SK-N-SH (cell line): ENCODE measurements around the gene ITFG2. TPM values are rescaled to one million over a fixed set of nuclear protein-coding genes. Genes with fewer than 3 reads are reported as not detected.

Experiments
- CTCF ChIA-PET: fragments of 300-600, 350-600 bp; formaldehyde crosslinking; extraction: SDS; loops from one replicate; lab custom pipeline; 2021; lab: Yijun Ruan, JAX
- POLR2A ChIA-PET: fragments of 350-600 bp; sonication (Branson Sonifier 250); formaldehyde crosslinking; extraction: SDS; loops from one replicate; lab custom pipeline; 2020; ENCODE audit warnings: antibody characterized with exemption, inconsistent platforms; lab: Yijun Ruan, JAX
- DNase-seq: peaks from one replicate; pipeline ENCODE4 v3.0.0; 2012
- H2AFZ ChIP-seq: fragments of 200-600 bp; sonication (generic); 2 replicates; pipeline ENCODE4 v1.8.1; 2016; ENCODE audit warnings: antibody characterized with exemption, mild to moderate bottlenecking, low read depth
- H3F3A ChIP-seq: fragments of 200-600 bp; sonication (generic); replicated peaks from 2 replicates; pipeline ENCODE3; 2016; ENCODE audit warnings: antibody characterized with exemption, mild to moderate bottlenecking; ENCODE audit not compliant: insufficient read depth
- H3K27ac ChIP-seq, 2 experiments: fragments of 200-500 bp in 1 of 2; fragments of 200-600 bp in 1 of 2; sonication (Bioruptor generic) in 1 of 2; sonication (generic), shearing (Covaris generic) in 1 of 2; 2 replicates each; pipeline versions ENCODE4 v1.5.1 to v1.6.1; 2014 to 2016; ENCODE audit warnings: low read depth in 2 of 2, inconsistent platforms in 1 of 2, low read length in 1 of 2, mild to moderate bottlenecking in 1 of 2, mixed read lengths in 1 of 2
- H3K27me3 ChIP-seq: fragments of 200-600 bp; sonication (generic), shearing (Covaris generic); 2 replicates; pipeline ENCODE4 v1.6.1; 2016; ENCODE audit warnings: mixed run types; ENCODE audit not compliant: insufficient read depth
- H3K36me3 ChIP-seq, 2 experiments: fragments of 200-500 bp in 1 of 2; fragments of 200-600 bp in 1 of 2; sonication (Bioruptor generic) in 1 of 2; sonication (generic) in 1 of 2; replicated peaks in 1 of 2; 2 replicates each; pipeline versions ENCODE3 to v1.5.1; 2014 to 2016; ENCODE audit warnings: low read length in 1 of 2, mild to moderate bottlenecking in 1 of 2; ENCODE audit not compliant: insufficient read depth in 2 of 2, control insufficient read depth in 1 of 2
- H3K4me1 ChIP-seq, 2 experiments: fragments of 200-500 bp in 1 of 2; fragments of 200-600 bp in 1 of 2; sonication (Bioruptor generic) in 1 of 2; sonication (generic), shearing (Covaris generic) in 1 of 2; 2 replicates each; pipeline versions ENCODE4 v1.5.1 to v1.6.1; 2014 to 2016; ENCODE audit warnings: low read depth in 1 of 2, low read length in 1 of 2, mixed run types in 1 of 2; ENCODE audit not compliant: insufficient read depth in 2 of 2, control insufficient read depth in 1 of 2
- H3K4me2 ChIP-seq: fragments of 200-600 bp; sonication (generic), shearing (Covaris generic); 2 replicates; pipeline ENCODE4 v1.6.1; 2017; ENCODE audit warnings: mixed run types
- H3K4me3 ChIP-seq, 2 experiments: fragments of 200-500 bp in 1 of 2; fragments of 200-600 bp in 1 of 2; sonication (Bioruptor generic) in 1 of 2; sonication (generic), shearing (Covaris generic) in 1 of 2; 2 replicates each; pipeline versions ENCODE4 v1.5.1 to v1.8.1; 2014 to 2016; ENCODE audit warnings: low read depth in 2 of 2, inconsistent platforms in 1 of 2, low read length in 1 of 2, mild to moderate bottlenecking in 1 of 2, mixed read lengths in 1 of 2, moderate library complexity in 1 of 2
- H3K79me2 ChIP-seq: fragments of 200-600 bp; sonication (generic); 2 replicates; pipeline ENCODE4 v1.8.1; 2017; ENCODE audit warnings: mild to moderate bottlenecking; ENCODE audit not compliant: insufficient read depth
- H3K9ac ChIP-seq: fragments of 200-600 bp; sonication (generic); 2 replicates; pipeline ENCODE4 v1.6.1; 2017; ENCODE audit warnings: mixed run types
- H3K9me2 ChIP-seq: fragments of 200-600 bp; sonication (generic); 2 replicates; pipeline ENCODE4 v1.6.1; 2017; ENCODE audit warnings: mixed run types
- H3K9me3 ChIP-seq: fragments of 200-600 bp; sonication (generic); 2 replicates; pipeline ENCODE4 v1.6.1; 2017; ENCODE audit warnings: mixed run types, mild to moderate bottlenecking, moderate library complexity
- H4K20me1 ChIP-seq: fragments of 200-600 bp; sonication (generic); 2 replicates; pipeline ENCODE4 v1.6.1; 2017; ENCODE audit warnings: mild to moderate bottlenecking, mixed run types; ENCODE audit not compliant: insufficient read depth
- ELF1 ChIP-seq: IDR thresholded peaks from 2 replicates; pipeline ENCODE4 v1.4.0; 2012
- EP300 ChIP-seq, 2 experiments: IDR thresholded peaks; 2 replicates each; pipeline versions ENCODE4 v1.4.0 to v1.6.1; 2012; ENCODE audit warnings: borderline replicate concordance in 1 of 2, low read depth in 1 of 2, low read length in 1 of 2
- FOXJ3 ChIP-seq: sonication (generic); formaldehyde crosslinking; IDR thresholded peaks from 2 replicates; pipeline ENCODE4 v1.5.1; 2020; ENCODE audit warnings: mild to moderate bottlenecking, missing genetic modification reagents
- GABPA ChIP-seq: IDR thresholded peaks from 2 replicates; pipeline ENCODE4 v1.4.0; 2012; ENCODE audit warnings: low read depth, mild to moderate bottlenecking
- GATA2 ChIP-seq: sonication (generic); formaldehyde crosslinking; IDR thresholded peaks from 2 replicates; pipeline ENCODE4 v1.5.0; 2020; ENCODE audit warnings: mild to moderate bottlenecking, missing genetic modification reagents
- IRF3 ChIP-seq: fragments of 150-350 bp; IDR thresholded peaks from 2 replicates; pipeline ENCODE4 v1.6.1; 2016; ENCODE audit warnings: mild to moderate bottlenecking, low read depth, low read length
- JUND ChIP-seq: IDR thresholded peaks from 2 replicates; pipeline ENCODE4 v1.4.0; 2012
- MAX ChIP-seq: IDR thresholded peaks from 2 replicates; pipeline ENCODE4 v1.4.0; 2012; ENCODE audit warnings: low read depth
- MXI1 ChIP-seq: IDR thresholded peaks from 2 replicates; pipeline ENCODE4 v1.6.1; 2012; ENCODE audit warnings: mild to moderate bottlenecking, low read depth, low read length, improper control_type of control experiment
- NFIC ChIP-seq: IDR thresholded peaks from 2 replicates; pipeline ENCODE4 v1.4.0; 2012; ENCODE audit warnings: borderline replicate concordance
- NRF1 ChIP-seq: IDR thresholded peaks from 2 replicates; pipeline ENCODE4 v1.6.1; 2012; ENCODE audit warnings: low read depth, mild to moderate bottlenecking, low read length
- POLR2AphosphoS5 ChIP-seq: IDR thresholded peaks from 2 replicates; pipeline ENCODE4 v1.6.1; 2012; ENCODE audit warnings: low read depth, low read length
- RAD21 ChIP-seq: IDR thresholded peaks from 2 replicates; pipeline ENCODE4 v1.6.1; 2012; ENCODE audit warnings: mild to moderate bottlenecking, low read length
- RCOR1 ChIP-seq: fragments of 150-350 bp; IDR thresholded peaks from 2 replicates; pipeline ENCODE4 v1.6.1; 2017; ENCODE audit warnings: antibody characterized with exemption, low read length
- REST ChIP-seq: IDR thresholded peaks from 2 replicates; pipeline ENCODE4 v1.6.1; 2012; ENCODE audit warnings: mild to moderate bottlenecking, low read depth, low read length, moderate library complexity
- RFX5 ChIP-seq: IDR thresholded peaks from 2 replicates; pipeline ENCODE4 v1.6.1; 2012; ENCODE audit warnings: mild to moderate bottlenecking, improper control_type of control experiment, low read length
- TAF1 ChIP-seq: IDR thresholded peaks from 2 replicates; pipeline ENCODE4 v1.6.1; 2012; ENCODE audit warnings: low read depth, mild to moderate bottlenecking, low read length, moderate library complexity, borderline replicate concordance
- TCF12 ChIP-seq: IDR thresholded peaks from 2 replicates; pipeline ENCODE4 v1.4.0; 2012
- TEAD4 ChIP-seq: IDR thresholded peaks from 2 replicates; pipeline ENCODE4 v1.4.0; 2012; ENCODE audit warnings: mild to moderate bottlenecking, borderline replicate concordance; ENCODE audit not compliant: insufficient read depth
- WGBS: methylation state at CpG from one replicate; pipeline ENCODE4 v1.1.6; 2017; ENCODE audit warnings: low lambda C conversion rate; 5-methylcytosine and 5-hydroxymethylcytosine counted together
- polyA plus RNA-seq, 3 experiments: library from polyadenylated mRNA; depleted of rRNA; stranded (reverse); fragments of >200 nt; gene quantifications; 2 replicates each; pipeline ENCODE4 v1.2.3, GENCODE V29; 2012
- TF ChIP-seq, protein P1 (sequence below): IDR thresholded peaks from 2 replicates; pipeline ENCODE4 v1.4.0; 2012; ENCODE audit warnings: low read depth, borderline replicate concordance
- TF ChIP-seq, protein P2 (sequence below): IDR thresholded peaks from 2 replicates; pipeline ENCODE4 v1.4.0; 2012; ENCODE audit warnings: low read depth, borderline replicate concordance

The ITFG2 gene
- polyA plus RNA-seq, 1 of the 3 experiments (the other 2 are of a cell fraction): 27.2 TPM

- Histone ChIP-seq H3K9me3 (no peaks in the 10 kb centered on the region), H3K9me2 (no peaks in the 10 kb centered on the region), H3K4me3 (no peak overlapping the region), H3K36me3 (peaks cover 14 to 66% of the 10 kb centered on the region in 2 experiments), H3K4me1 (no peaks in the 10 kb centered on the region), H3F3A (no peaks in the 10 kb centered on the region), H3K27me3 (no peaks in the 10 kb centered on the region), H2AFZ (no peak overlapping the region), H3K9ac (no peak overlapping the region)
- ChIA-PET POLR2A (no interaction called here), CTCF (interaction anchor here (1.0 kb wide), 1 partner anchor 85 kb away, joined by 3 read pairs; no protein-coding TSS in a partner anchor)
- no peak for DNase-seq
- WGBS: 83% methylated on average over 4 of the region's 4 CpGs
- TF ChIP-seq EP300 (IDR thresholded peaks at IDR 0.05; ENCODE audit: borderline replicate concordance in 1 of 2, low read depth in 1 of 2, low read length in 1 of 2): no peak
- no peak for TF ChIP-seq MAX
- no peak for TF ChIP-seq JUND
- TF ChIP-seq RFX5: no peak
- no peak for TF ChIP-seq FOXJ3
- no peak for TF ChIP-seq NRF1
- TF ChIP-seq MXI1: no peak
- TF ChIP-seq, all 33 proteins: peak for 0
- no peak overlapping the region for H3K27ac ChIP-seq
- H3K4me2 ChIP-seq: no peak overlapping the region
- no peaks in the 10 kb centered on the region for H3K79me2 ChIP-seq
- no peaks in the 10 kb centered on the region for H4K20me1 ChIP-seq
Observed at GRCh38 chr12:2825132-2825531, 12.7 kb downstream of the ITFG2 start.

- ChIA-PET CTCF (no interaction called here), POLR2A (no interaction called here)
- H2AFZ ChIP-seq: no peak overlapping the region
- no peak overlapping the region for H3K27ac ChIP-seq
- no peaks in the 10 kb centered on the region for H3K27me3 ChIP-seq
- H3F3A ChIP-seq: no peaks in the 10 kb centered on the region
- 93% methylated on average over 3 of the region's 3 CpGs for WGBS
- no peaks in the 10 kb centered on the region for H3K9me2 ChIP-seq
- no peaks in the 10 kb centered on the region for H3K9me3 ChIP-seq
- H3K4me1 ChIP-seq: no peaks in the 10 kb centered on the region
- DNase-seq: no peak
- H3K9ac ChIP-seq: no peak overlapping the region
- H3K4me3 ChIP-seq: no peak overlapping the region
- no peaks in the 10 kb centered on the region for H4K20me1 ChIP-seq
- H3K79me2 ChIP-seq: no peaks in the 10 kb centered on the region
- H3K4me2 ChIP-seq: no peak overlapping the region
- peaks cover 14 to 61% of the 10 kb centered on the region in 2 experiments for H3K36me3 ChIP-seq
- no peak for TF ChIP-seq NRF1
- TF ChIP-seq MXI1: no peak
- TF ChIP-seq, protein P1, sequence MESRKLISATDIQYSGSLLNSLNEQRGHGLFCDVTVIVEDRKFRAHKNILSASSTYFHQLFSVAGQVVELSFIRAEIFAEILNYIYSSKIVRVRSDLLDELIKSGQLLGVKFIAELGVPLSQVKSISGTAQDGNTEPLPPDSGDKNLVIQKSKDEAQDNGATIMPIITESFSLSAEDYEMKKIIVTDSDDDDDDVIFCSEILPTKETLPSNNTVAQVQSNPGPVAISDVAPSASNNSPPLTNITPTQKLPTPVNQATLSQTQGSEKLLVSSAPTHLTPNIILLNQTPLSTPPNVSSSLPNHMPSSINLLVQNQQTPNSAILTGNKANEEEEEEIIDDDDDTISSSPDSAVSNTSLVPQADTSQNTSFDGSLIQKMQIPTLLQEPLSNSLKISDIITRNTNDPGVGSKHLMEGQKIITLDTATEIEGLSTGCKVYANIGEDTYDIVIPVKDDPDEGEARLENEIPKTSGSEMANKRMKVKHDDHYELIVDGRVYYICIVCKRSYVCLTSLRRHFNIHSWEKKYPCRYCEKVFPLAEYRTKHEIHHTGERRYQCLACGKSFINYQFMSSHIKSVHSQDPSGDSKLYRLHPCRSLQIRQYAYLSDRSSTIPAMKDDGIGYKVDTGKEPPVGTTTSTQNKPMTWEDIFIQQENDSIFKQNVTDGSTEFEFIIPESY: no peak
- TF ChIP-seq TCF12: no peak
- TF ChIP-seq MAX: no peak
- TF ChIP-seq, protein P2, sequence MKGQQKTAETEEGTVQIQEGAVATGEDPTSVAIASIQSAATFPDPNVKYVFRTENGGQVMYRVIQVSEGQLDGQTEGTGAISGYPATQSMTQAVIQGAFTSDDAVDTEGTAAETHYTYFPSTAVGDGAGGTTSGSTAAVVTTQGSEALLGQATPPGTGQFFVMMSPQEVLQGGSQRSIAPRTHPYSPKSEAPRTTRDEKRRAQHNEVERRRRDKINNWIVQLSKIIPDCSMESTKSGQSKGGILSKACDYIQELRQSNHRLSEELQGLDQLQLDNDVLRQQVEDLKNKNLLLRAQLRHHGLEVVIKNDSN: no peak
- no peak for TF ChIP-seq RAD21
- TF ChIP-seq GATA2 (CRISPR knock-in tag): no peak
- TF ChIP-seq TAF1: no peak
- TF ChIP-seq TEAD4: no peak
- TF ChIP-seq NFIC: no peak
- TF ChIP-seq ELF1: no peak
- no peak for TF ChIP-seq RCOR1
- TF ChIP-seq GABPA: no peak
- no peak for TF ChIP-seq IRF3
- TF ChIP-seq POLR2AphosphoS5: no peak
- TF ChIP-seq REST: no peak
Observed at GRCh38 chr12:2826036-2826435, 13.6 kb downstream of the ITFG2 start.
